HG03066 (cell line): Measurements from ENCODE around the gene CRB1.

ENCODE experiments used
- ATAC-seq: cut with Tn5 transposase; IDR thresholded peaks from one replicate; pipeline ENCODE4 v1.9.1; 2021; ENCODE audit warnings: low read depth; ENCODE audit not compliant: unreplicated experiment

The CRB1 gene

DNA sequence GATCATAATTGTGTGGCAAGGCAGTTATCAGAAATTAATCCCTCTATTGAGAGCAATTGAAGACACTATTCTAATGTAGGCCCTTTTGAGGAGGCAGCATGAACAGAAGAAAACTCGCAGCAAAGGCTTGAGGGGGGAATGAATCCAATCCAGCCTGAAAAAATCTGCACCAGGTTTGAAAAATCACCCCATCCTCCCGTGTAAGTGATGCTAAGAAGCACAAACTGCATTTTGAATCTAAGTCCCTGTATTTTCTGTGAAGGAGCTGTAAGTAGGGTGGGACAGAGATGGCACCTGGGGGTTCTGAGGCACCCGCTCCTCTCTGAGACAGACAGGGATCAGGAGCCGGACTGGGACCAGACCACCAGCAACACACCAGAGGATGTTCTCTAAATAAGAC is at the start of gene CRB1:
TSS of gene CRB1 (plus strand) at position 241 of the 400 bp plus-strand sequence. CDS start 161 bp downstream, outside the sequence.
- ATAC-seq = no peak

DNA sequence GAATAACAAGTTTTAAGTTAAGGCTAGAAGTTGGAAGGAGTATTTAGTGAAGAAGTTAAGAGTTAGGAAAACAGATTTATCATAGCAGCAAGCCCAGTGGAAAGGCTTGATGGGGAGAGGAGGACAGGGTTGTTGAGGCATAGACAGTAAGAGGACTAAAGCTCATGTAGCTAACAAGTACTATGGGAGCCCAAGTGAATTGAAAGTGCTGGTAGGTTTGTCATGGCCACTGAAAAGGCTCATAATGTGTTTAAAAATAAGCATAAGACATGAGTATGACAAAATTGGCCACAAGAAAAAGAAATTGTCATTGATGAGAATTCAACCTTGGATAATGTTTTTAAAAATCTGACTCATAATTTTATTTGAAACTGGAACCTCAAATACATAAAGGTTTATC is 49.2 kb upstream of the CRB1 start:
- ATAC-seq = no peak

DNA sequence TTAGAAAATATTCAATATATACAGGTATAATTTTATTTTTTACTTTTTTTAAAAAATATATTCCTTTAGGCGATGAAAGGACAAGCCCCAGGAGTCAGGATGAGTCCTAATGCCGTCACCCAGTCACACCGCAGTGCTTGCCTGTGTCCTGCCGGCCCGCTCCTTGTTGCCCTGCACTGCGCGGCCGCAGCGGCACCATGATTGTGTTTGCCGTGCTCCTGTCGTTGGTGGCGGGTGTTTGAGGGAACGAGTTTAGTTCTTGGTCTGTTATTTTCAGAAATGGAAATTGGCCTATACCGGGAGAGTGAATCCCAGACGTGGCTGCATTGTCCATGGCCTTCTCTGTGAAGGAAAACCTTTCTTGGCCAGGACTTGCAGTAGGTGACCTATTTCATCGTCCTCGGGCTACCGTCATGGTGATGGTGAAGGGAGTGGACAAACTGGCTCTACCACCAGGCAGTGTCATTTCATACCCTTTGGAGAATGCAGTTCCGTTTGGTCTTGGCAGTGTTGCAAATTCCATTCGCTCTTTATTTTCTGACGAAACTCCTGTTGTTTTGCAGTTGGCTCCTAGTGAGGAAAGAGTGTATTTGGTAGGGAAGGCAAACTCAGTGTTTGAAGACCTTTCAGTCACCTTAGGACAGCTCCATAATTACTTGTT is 45.9 kb upstream of the CRB1 start:
- ATAC-seq = no peak

DNA sequence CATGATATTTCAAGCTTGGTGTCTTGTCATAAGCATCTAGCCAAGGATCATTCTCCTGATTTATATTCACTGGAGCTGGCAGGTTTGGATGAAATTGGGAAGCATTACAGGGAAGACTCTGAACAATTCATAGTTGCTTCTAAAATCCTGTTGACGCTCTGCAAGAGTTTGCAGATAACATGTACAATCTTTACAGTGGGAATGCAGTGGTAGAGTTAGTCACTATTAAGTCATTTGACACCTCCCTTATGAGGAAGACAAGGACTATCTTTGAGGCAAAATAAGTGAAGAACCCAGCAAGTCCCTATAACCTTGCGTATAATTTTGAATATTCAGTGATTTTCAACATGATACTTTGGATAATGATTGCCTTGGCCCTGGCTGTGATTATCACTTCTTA is 45.3 kb upstream of the CRB1 start:
- no peak for ATAC-seq

DNA sequence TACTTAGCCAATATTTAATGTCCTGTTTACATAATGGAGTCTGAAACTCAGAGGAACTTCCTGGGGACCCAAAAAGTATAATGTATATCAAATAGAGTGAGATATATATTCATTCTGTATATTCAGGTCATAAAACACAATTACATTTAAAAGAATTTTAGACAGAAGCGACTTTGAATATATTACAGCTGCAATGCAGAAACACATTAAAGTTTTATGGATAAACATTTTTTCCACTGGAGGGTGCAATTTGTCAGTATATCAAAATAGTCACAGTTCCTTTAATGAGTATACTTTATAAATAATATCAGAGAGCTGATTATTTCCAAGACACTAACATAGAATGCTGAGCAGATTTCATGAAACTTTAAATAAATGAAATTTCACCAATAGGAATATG is 43.9 kb upstream of the CRB1 start:
- no peak for ATAC-seq

DNA sequence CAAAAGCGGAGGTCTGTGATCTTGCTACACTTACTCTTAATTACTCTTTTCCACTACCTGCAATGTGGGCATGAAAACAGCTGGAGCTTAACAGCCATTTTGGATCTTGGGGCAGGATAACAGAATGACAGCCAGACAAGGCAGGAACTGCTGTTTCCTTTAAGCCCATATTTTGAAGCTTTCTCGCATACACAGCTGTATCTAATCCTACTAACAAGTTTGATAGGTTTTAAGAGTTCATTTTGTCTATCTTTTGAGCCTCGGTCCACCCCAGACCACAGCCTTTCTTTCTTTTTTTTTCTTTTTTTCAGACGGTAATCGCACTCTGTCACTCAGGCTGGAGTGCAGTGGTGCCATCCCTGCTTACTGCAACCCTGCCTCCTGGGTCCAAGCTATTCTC is 42.4 kb upstream of the CRB1 start:
- no peak for ATAC-seq

DNA sequence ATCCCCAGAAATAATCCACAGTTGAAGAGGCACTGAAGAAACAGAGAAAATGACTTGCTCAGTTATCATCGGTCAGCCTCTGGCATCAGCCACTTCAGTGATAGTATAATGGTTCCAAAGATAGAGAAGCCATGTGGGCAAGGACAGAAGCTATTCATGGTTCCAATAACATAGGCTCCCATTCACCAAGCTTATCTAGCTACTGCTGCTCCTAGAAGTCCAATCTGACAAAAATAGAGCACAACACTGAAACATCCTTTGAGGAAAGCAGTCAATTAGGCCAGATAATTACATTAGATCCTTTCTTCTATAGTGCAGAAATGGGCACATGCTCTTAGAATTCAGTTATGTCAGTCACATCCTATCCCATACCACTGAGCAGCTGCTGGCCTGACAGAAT is 33.5 kb upstream of the CRB1 start:
- no peak for ATAC-seq

DNA sequence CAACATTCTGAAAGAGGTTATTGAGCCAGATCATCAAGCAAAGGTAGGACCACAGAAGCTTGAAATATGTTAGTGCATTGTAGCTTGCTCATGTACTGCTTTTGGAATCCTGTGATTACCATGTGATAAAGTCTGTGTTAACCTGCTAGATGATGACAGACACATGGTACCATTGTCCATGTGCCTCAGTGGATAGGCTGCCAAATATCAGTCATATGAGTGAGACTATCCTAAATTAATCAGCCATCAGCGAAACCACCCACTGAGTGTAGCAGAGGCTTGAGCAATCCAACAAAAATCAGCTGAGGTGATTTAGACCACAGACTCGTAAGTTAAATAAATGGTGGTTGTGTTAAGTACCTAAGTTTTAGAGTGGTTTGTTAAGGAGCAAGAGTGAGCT is 32.7 kb upstream of the CRB1 start:
- no peak for ATAC-seq

DNA sequence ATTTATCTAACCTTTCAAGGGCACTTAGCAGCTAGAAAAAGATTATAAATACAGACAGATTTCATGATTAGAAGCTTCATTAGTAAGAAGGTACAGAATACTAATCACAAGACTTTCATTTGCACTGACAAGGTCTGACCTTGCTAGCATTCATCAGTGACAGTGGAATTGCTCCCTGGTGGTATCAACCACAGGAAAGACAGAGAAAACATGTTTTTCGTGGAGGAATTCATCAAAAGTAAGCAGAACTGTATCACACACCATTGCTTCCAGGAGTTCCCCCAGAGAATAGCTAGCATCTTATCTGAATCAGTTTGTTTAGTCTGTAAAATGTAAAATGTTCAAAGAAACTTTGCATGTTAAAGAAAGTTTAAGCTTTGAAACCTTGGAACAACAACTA is 20.6 kb upstream of the CRB1 start:
- ATAC-seq = no peak

DNA sequence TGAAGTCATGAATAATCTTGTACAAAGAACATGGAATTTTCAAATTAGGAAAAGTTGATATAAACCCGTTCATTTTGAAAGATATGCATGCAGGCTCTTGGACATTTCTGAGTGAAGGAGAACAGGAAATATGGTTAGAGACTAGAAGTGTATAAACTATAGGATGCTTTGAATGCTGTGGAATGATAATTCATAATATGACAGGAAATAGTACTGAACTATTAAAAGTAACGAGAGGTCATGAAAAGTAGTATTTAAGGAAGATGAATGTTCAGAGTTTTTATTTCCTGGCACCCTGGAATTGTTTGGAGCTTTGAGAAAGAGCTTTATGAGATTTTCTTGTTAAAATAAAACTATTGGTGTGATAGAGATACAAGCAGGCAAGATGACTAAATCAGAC is 18.7 kb upstream of the CRB1 start:
- no peak for ATAC-seq

DNA sequence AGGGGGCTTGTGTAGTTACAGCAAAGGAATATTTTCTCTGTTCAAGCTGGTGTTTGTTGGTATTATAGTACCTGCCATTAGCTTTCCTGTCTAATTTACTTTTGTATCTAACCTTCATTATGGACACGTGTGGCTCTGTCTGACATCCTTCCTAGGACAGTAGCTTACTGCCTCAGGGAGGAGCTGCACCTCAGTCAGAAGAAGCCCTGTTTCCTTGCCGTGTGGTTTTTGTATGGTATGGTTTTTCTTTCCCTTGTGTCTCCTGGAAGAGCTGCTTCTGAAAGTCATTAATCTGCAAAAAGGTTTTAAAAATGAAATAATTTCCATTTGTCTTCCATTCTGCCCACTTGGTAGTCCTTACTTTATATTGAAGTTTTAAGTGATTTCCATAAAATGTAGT is 17.4 kb upstream of the CRB1 start:
- ATAC-seq = no peak

DNA sequence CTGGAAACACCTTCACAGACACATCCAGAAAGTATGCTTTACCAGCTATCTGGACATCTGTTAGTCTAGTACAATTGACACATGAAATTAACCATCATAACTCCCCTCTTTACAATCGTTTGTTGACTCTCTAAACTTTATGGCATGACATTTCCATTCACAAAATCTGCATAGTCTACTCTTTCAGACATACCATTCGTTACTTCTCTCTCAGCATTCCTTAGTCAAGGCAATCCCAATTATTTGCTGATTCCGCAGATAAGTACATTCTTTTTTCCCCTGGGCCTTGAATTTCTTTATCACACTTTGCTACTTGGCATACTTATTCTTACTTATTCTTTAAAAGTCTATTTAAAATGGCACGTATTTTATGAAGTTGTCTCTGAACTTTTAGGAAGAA is 15.1 kb upstream of the CRB1 start:
- ATAC-seq = no peak

DNA sequence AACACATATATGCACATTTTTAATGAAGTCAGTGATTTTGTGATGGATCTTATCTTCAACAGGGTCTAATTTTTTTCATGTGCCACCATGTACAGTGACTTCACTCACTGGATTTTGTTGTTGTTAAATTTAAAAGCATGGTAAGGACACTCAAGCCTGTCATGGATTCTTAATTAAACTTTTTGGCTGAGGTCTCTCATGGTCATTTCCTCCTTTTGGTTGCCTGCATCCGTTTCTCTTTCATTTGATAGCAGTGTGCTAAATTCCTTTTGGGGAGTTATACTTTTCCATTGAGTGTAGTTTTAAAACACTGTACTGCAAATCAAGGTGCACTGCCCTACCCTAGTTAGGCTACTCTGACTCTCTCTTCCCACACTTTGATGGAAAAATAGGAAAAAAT is 13.2 kb upstream of the CRB1 start:
- ATAC-seq = no peak

DNA sequence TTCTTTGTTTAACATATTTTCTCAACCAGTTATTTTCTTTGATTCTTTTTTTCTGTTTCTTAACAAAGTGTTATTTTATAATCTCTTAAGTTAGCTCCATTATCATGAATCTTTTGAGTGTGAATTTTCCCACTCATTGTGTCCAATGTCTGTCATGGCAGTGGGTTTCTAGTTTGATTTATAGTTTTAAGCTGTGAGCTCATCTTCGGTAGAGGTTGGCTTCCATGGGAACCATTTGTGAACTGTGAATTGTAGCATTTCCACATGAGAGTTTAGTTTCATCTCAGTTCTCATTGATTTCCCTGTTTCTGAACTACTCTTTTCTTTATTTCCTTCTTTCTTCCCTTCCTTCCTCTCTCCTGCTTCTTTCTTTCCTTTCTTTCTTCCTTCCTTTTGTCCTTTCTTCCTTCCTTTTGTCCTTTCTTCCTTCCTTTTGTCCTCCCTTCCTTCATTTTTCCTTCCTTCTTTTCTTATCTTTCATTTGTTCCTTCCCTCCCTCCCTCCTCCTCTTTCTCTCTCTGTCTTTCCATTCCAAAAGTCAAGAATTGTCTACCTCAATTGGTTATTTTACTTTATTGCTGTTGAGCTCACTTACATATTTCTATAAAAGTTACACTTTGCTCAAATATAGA is 3.0 kb upstream of the CRB1 start:
- ATAC-seq = no peak

DNA sequence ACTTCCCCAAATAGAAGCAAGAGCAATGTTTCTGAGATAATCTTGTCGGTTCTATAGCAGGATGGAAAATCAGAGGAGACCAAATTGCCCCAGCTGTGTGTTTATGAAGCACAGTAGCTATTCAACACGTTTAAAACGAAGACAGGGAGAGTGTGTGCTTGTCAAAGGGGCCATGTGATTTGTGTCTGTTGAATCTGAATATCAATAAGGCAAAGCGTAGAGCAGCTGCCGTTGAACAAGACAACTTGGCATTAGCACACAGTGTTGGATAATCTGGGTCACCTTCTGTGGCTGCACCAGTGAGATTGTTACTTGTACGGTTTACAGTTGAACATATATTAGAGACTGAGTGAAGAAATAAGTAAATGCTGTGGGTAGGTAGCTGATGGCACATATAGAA is 1.0 kb downstream of the CRB1 start:
- ATAC-seq = no peak

DNA sequence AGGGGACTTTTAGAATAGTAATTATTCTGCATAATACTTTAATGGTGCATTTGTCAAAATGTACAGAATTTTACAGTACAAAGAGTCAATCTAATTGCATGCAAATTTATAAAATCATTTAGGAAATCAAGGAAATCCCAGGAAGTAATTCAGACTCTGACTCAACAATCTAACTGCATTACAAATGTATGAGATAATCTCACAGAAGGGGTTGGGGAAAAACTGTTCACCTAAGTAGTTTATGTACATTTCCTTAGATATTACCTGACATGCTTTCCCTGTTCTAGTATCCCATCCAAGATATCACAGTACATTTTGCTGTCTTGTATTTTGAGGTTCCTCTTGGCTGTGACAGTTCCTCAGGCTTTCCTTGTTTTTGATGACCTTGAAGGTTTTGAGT is 4.7 kb downstream of the CRB1 start:
- ATAC-seq = no peak

DNA sequence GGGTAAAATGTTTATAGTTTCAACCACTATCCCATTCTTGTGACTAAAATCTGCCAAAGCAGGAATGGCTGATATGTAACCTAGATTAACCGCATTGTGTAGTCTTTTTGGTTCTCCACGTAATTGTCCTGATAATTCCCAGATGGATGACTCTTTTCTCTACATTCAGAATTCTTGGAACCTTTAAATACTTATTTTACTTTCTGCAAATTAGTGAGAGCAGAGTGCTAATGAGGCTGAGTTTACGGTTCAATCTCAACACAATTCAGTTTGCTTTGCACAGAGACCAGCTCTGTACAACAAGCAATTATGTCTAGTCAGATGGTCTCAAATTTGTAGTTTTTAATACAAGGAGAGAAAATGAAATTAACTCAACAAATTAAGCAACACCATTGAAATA is 9.1 kb downstream of the CRB1 start:
- ATAC-seq = no peak

DNA sequence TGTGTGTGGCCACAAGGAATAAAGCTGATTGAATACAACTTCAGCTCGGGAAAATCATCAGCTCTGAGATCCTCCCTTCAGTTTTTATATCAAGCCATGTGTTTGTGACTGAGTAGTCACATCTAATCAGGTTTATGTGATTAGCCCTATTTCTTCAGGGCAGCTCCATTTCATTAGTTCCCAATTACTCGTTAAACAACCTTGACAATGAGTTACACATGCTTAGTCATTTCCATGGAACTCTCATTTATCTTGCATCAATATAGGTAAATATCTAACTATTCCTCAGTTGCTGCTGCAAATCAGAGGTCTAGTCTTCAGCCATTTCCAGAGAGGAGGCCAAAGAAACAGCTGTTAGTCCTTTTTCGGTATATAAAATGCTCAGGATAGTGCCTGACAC is 16.3 kb downstream of the CRB1 start:
- no peak for ATAC-seq

DNA sequence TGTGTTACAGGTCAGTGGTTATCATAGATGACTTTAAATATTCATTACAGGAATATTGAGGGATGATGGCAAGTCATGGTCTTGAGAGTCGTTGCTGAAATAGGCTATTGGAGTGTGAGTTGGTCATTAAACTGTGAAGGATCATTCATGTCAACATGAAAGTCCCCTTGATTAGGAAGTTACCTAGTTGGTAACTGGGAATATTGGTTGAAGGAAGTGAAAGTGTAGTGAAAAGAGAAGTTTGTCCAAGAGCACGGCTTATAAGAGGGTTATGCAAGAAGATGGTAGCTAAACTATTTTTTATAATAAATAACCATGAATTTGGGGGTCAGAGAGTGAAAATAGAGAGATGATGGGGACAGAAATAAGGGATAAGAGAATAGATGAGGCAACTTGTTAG is 16.9 kb downstream of the CRB1 start:
- ATAC-seq = no peak

DNA sequence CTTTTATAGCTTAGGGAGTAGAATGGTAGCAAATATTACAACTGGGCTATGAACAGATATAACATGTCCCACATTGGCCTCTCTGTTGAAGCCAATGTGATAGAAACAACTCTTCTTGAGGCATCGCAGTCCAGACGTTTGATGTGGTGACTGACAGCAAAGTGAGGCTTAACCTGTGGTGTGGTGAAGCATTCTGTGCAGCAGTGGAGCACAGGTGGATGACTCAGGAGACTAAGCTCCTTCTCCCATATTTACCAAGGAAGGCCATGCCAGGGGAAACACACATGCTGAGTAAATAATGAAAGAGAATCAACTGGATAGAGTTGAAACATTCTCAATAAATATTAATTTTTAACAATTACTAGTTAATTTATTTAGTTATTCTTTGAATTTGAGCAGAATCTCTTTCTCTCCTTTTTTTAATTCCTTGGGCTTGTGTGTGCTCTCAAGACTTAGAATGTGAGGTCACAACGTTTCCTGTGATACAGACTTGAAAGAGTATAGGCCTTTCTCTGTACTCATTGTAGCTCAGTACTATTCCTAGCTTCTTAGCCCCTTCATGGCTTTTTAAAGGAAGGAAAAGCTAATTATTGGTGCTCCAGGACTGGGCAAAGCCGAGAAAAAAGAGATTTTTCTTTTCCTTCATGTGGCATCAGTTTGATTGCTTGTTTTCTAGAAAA is 17.6 kb downstream of the CRB1 start:
- ATAC-seq = no peak

DNA sequence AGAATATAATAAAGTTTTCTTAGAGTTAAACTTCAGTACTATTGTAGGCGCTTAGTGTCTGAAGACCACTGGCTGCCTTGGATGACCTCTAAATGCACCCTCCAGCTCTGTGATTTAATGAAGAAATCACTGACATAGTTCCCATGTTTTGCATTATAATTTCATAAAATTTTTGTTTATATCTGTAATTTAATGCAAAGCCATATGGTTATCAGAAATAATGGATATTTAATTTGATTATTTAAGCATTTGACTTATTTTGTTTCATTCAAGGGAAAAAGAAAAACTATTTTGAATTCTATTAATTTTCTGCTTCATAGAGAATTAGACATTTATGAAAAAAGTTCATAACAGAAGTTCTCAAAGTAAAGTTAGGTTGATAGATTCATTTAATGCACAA is 18.6 kb downstream of the CRB1 start:
- ATAC-seq = no peak

DNA sequence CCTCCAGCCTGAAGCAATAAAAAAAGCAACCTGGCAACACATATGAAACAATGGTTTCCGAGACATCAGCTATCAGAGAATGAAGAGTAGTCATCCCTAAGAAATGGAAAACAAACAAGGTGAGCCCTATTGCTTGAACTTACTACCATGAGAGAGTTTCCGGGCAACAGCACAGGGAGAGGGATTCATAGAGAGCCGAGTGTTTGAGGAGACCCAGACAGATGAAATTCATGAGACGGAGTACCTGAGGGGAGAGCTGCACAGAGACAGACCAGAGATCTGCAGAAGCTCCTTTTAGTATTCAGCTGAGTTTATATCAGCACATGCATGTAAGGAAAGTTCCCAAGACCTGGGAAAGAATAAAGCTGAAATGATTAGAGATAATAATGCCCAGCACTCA is 19.8 kb downstream of the CRB1 start:
- ATAC-seq = no peak
